Measurements from ENCODE around the gene MUC6.

MUC6 gene

GRCh38 chr11:1001617-1002405 lies 34.7 kb downstream of the MUC6 start:
- DNase-seq: no peak
- in situ Hi-C loops (cut with HindIII; ENCODE audit: low pct_ligation_motif_present, low pct_unique_long_range_greater_than_20kb, low sequenced_read_pairs): no loop called here

- DNase-seq: no peak
- in situ Hi-C loops (cut with HindIII; ENCODE audit: low pct_ligation_motif_present, low pct_unique_long_range_greater_than_20kb, low sequenced_read_pairs): no loop called here
These were observed 35.9 kb downstream of the MUC6 start for GRCh38 chr11:1000357-1001278.

GRCh38 chr11:999009-999408 lies 37.5 kb downstream of the MUC6 start:
- in situ Hi-C loops (cut with HindIII; ENCODE audit: low pct_ligation_motif_present, low pct_unique_long_range_greater_than_20kb, low sequenced_read_pairs): no loop called here
- no peak for DNase-seq

- in situ Hi-C loops (cut with HindIII; ENCODE audit: low pct_ligation_motif_present, low pct_unique_long_range_greater_than_20kb, low sequenced_read_pairs): no loop called here
- DNase-seq: no peak
These were observed 38.6 kb downstream of the MUC6 start for GRCh38 chr11:997907-998306.

GRCh38 chr11:996681-997080 lies 39.8 kb downstream of the MUC6 start:
- DNase-seq: no peak
- in situ Hi-C loops (cut with HindIII; ENCODE audit: low pct_ligation_motif_present, low pct_unique_long_range_greater_than_20kb, low sequenced_read_pairs): no loop called here

- in situ Hi-C loops (cut with HindIII; ENCODE audit: low pct_ligation_motif_present, low pct_unique_long_range_greater_than_20kb, low sequenced_read_pairs): no loop called here
- DNase-seq: no peak
These were observed 40.6 kb downstream of the MUC6 start for GRCh38 chr11:995752-996420.

- in situ Hi-C loops (cut with HindIII; ENCODE audit: low pct_ligation_motif_present, low pct_unique_long_range_greater_than_20kb, low sequenced_read_pairs): no loop called here
- no peak for DNase-seq
These were observed 41.3 kb downstream of the MUC6 start for GRCh38 chr11:995044-995751.

GRCh38 chr11:993632-994167 lies 42.8 kb downstream of the MUC6 start:
- in situ Hi-C loops (cut with HindIII; ENCODE audit: low pct_ligation_motif_present, low pct_unique_long_range_greater_than_20kb, low sequenced_read_pairs): no loop called here
- DNase-seq: no peak

GRCh38 chr11:992577-992976 lies 43.9 kb downstream of the MUC6 start:
- no peak for DNase-seq
- in situ Hi-C loops (cut with HindIII; ENCODE audit: low pct_ligation_motif_present, low pct_unique_long_range_greater_than_20kb, low sequenced_read_pairs): no loop called here

- DNase-seq: no peak
- in situ Hi-C loops (cut with HindIII; ENCODE audit: low pct_ligation_motif_present, low pct_unique_long_range_greater_than_20kb, low sequenced_read_pairs): no loop called here
These were observed 44.7 kb downstream of the MUC6 start for GRCh38 chr11:991711-992307.

- DNase-seq: no peak
- in situ Hi-C loops (cut with HindIII; ENCODE audit: low pct_ligation_motif_present, low pct_unique_long_range_greater_than_20kb, low sequenced_read_pairs): no loop called here
These were observed 45.5 kb downstream of the MUC6 start for GRCh38 chr11:991034-991433.

- in situ Hi-C loops (cut with HindIII; ENCODE audit: low pct_ligation_motif_present, low pct_unique_long_range_greater_than_20kb, low sequenced_read_pairs): no loop called here
- no peak for DNase-seq
These were observed 46.4 kb downstream of the MUC6 start for GRCh38 chr11:990101-990500.

- DNase-seq: no peak
- in situ Hi-C loops (cut with HindIII; ENCODE audit: low pct_ligation_motif_present, low pct_unique_long_range_greater_than_20kb, low sequenced_read_pairs): no loop called here
These were observed 48.8 kb downstream of the MUC6 start for GRCh38 chr11:987671-988070.

GRCh38 chr11:986952-987305 lies 49.6 kb downstream of the MUC6 start:
- in situ Hi-C loops (cut with HindIII; ENCODE audit: low pct_ligation_motif_present, low pct_unique_long_range_greater_than_20kb, low sequenced_read_pairs): no loop called here
- no peak for DNase-seq

- in situ Hi-C loops (cut with HindIII; ENCODE audit: low pct_ligation_motif_present, low pct_unique_long_range_greater_than_20kb, low sequenced_read_pairs): no loop called here
- DNase-seq: no peak
These were observed 50.1 kb downstream of the MUC6 start for GRCh38 chr11:986270-986951.

GRCh38 chr11:985848-986247 lies 50.7 kb downstream of the MUC6 start:
- DNase-seq: no peak
- in situ Hi-C loops (cut with HindIII; ENCODE audit: low pct_ligation_motif_present, low pct_unique_long_range_greater_than_20kb, low sequenced_read_pairs): no loop called here

GRCh38 chr11:985406-985805 lies 51.1 kb downstream of the MUC6 start:
- DNase-seq: no peak
- in situ Hi-C loops (cut with HindIII; ENCODE audit: low pct_ligation_motif_present, low pct_unique_long_range_greater_than_20kb, low sequenced_read_pairs): no loop called here

GRCh38 chr11:984546-984945 lies 52.0 kb downstream of the MUC6 start:
- no peak for DNase-seq
- in situ Hi-C loops (cut with HindIII; ENCODE audit: low pct_ligation_motif_present, low pct_unique_long_range_greater_than_20kb, low sequenced_read_pairs): no loop called here

All from ACHN (cell line).